H9 (cell line): ENCODE data around the gene CCDC127. TPM values are rescaled to one million over a fixed set of nuclear protein-coding genes. Genes with fewer than 3 reads are reported as not detected.

Experiments used
- DNase-seq: peaks from one replicate; pipeline ENCODE4 v3.0.0-alpha.2; 2017
- H2AFZ ChIP-seq: one replicate; pipeline ENCODE4 v1.6.1; 2013; ENCODE audit warnings: mild to moderate bottlenecking, low read length, control low read depth, moderate library complexity
- H2AK5ac ChIP-seq: 2 replicates; pipeline ENCODE4 v1.6.1; 2013; ENCODE audit warnings: low read length, control low read depth, mixed read lengths; ENCODE audit not compliant: insufficient read length
- H2BK120ac ChIP-seq: one replicate; pipeline ENCODE4 v1.6.1; 2013; ENCODE audit warnings: low read depth, mild to moderate bottlenecking, low read length, control low read depth, inconsistent platforms; ENCODE audit not compliant: poor library complexity, severe bottlenecking
- H2BK12ac ChIP-seq: 2 replicates; pipeline ENCODE4 v1.6.1; 2013; ENCODE audit warnings: low read length, control low read depth, mixed read lengths, low read depth; ENCODE audit not compliant: insufficient read length
- H2BK15ac ChIP-seq: 2 replicates; pipeline ENCODE4 v1.6.1; 2013; ENCODE audit warnings: low read depth, low read length, control low read depth
- H2BK20ac ChIP-seq: one replicate; pipeline ENCODE4 v1.6.1; 2013; ENCODE audit warnings: low read depth, mild to moderate bottlenecking, low read length, control low read depth, inconsistent platforms; ENCODE audit not compliant: poor library complexity, severe bottlenecking
- H2BK5ac ChIP-seq: 2 replicates; pipeline ENCODE4 v1.6.1; 2013; ENCODE audit warnings: low read length, control low read depth, mixed read lengths; ENCODE audit not compliant: insufficient read length
- H3K14ac ChIP-seq: 2 replicates; pipeline ENCODE4 v1.6.1; 2013; ENCODE audit warnings: low read length, control low read depth; ENCODE audit not compliant: insufficient read depth
- H3K18ac ChIP-seq: 2 replicates; pipeline ENCODE4 v1.6.1; 2013; ENCODE audit warnings: low read depth, mild to moderate bottlenecking, mixed read lengths, low read length, control low read depth; ENCODE audit not compliant: insufficient read length
- H3K23ac ChIP-seq: 2 replicates; pipeline ENCODE4 v1.6.1; 2013; ENCODE audit warnings: low read length, control low read depth, mixed read lengths, low read depth; ENCODE audit not compliant: insufficient read length
- H3K23me2 ChIP-seq: 2 replicates; pipeline ENCODE4 v1.6.1; 2013; ENCODE audit warnings: low read depth, mild to moderate bottlenecking, mixed read lengths, low read length, control low read depth; ENCODE audit not compliant: insufficient read length, poor library complexity, severe bottlenecking
- H3K27ac ChIP-seq: 2 replicates; pipeline ENCODE4 v1.5.1; 2013; ENCODE audit warnings: low read length, control low read depth, mixed read lengths, low read depth; ENCODE audit not compliant: insufficient read length
- H3K27me3 ChIP-seq: 2 replicates; pipeline ENCODE4 v1.6.1; 2013; ENCODE audit warnings: low read length, control low read depth, inconsistent platforms; ENCODE audit not compliant: insufficient read depth
- H3K4ac ChIP-seq: 2 replicates; pipeline ENCODE4 v1.6.1; 2013; ENCODE audit warnings: low read depth, mild to moderate bottlenecking, control low read depth, inconsistent platforms, low read length, moderate library complexity
- H3K4me1 ChIP-seq: 2 replicates; pipeline ENCODE4 v1.6.1; 2013; ENCODE audit warnings: low read length, control low read depth, inconsistent platforms; ENCODE audit not compliant: insufficient read depth
- H3K4me2 ChIP-seq: 2 replicates; pipeline ENCODE4 v1.6.1; 2013; ENCODE audit warnings: low read length, control low read depth, mixed read lengths; ENCODE audit not compliant: insufficient read length, insufficient read depth
- H3K56ac ChIP-seq: 2 replicates; pipeline ENCODE4 v1.6.1; 2013; ENCODE audit warnings: low read depth, mild to moderate bottlenecking, mixed read lengths, low read length, control low read depth; ENCODE audit not compliant: insufficient read length
- H3K79me1 ChIP-seq: 2 replicates; pipeline ENCODE4 v1.6.1; 2013; ENCODE audit warnings: low read depth, mild to moderate bottlenecking, moderate library complexity, low read length, control low read depth, inconsistent platforms; ENCODE audit not compliant: insufficient read depth, poor library complexity, severe bottlenecking
- H3K79me2 ChIP-seq: 2 replicates; pipeline ENCODE4 v1.6.1; 2013; ENCODE audit warnings: low read length, control low read depth, inconsistent platforms; ENCODE audit not compliant: insufficient read depth
- H3K9ac ChIP-seq: 2 replicates; pipeline ENCODE4 v1.6.1; 2013; ENCODE audit warnings: low read length, control low read depth, mixed read lengths; ENCODE audit not compliant: insufficient read length; ENCODE audit errors: extremely low read depth
- H3K9me3 ChIP-seq: one replicate; pipeline ENCODE4 v1.6.1; 2013; ENCODE audit warnings: low read depth, low read length, inconsistent platforms; ENCODE audit not compliant: control insufficient read depth
- H3T11ph ChIP-seq: one replicate; pipeline ENCODE4 v1.6.1; 2013; ENCODE audit warnings: mild to moderate bottlenecking, low read length, control low read depth, inconsistent platforms
- H4K20me1 ChIP-seq: one replicate; pipeline ENCODE4 v1.6.1; 2013; ENCODE audit not compliant: control insufficient read depth, insufficient read length, insufficient read depth
- H4K5ac ChIP-seq: 2 replicates; pipeline ENCODE4 v1.6.1; 2013; ENCODE audit warnings: low read depth, mild to moderate bottlenecking, mixed read lengths, low read length, control low read depth; ENCODE audit not compliant: insufficient read length
- H4K8ac ChIP-seq: replicated peaks from 2 replicates; pipeline ENCODE4 v1.6.1; 2013; ENCODE audit warnings: low read length, control low read depth, mixed read lengths, low read depth; ENCODE audit not compliant: insufficient read length
- H4K91ac ChIP-seq: 2 replicates; pipeline ENCODE4 v1.6.1; 2013; ENCODE audit warnings: low read depth, mild to moderate bottlenecking, moderate library complexity, mixed read lengths, low read length, control low read depth; ENCODE audit not compliant: insufficient read length
- H3K27ac Mint-ChIP-seq, 3 experiments: 2 replicates in 2 of 3; 3 replicates in 1 of 3; pipeline ENCODE4 v1.8.0; 2020 to 2021; ENCODE audit warnings: mixed read lengths in 3 of 3, mild to moderate bottlenecking in 1 of 3, moderate library complexity in 1 of 3
- H3K27me3 Mint-ChIP-seq: 2 replicates; pipeline ENCODE4 v1.8.0; 2021; ENCODE audit warnings: low read depth, mild to moderate bottlenecking, moderate library complexity, mixed read lengths
- H3K36me3 Mint-ChIP-seq, 3 experiments: 2 replicates in 2 of 3; 3 replicates in 1 of 3; pipeline ENCODE4 v1.8.0; 2020 to 2021; ENCODE audit warnings: low read depth in 3 of 3, mixed read lengths in 3 of 3; ENCODE audit not compliant: insufficient read depth in 1 of 3
- H3K4me1 Mint-ChIP-seq, 2 experiments: 2 replicates each; pipeline ENCODE4 v1.8.0; 2020; ENCODE audit warnings: mixed read lengths in 2 of 2
- H3K4me3 Mint-ChIP-seq, 2 experiments: 2 replicates in 1 of 2; 3 replicates in 1 of 2; pipeline ENCODE4 v1.8.0; 2020 to 2021; ENCODE audit warnings: mild to moderate bottlenecking in 2 of 2, mixed read lengths in 2 of 2, moderate library complexity in 1 of 2
- H3K9me3 Mint-ChIP-seq, 2 experiments: 2 replicates in 1 of 2; 3 replicates in 1 of 2; pipeline ENCODE4 v1.8.0; 2020; ENCODE audit warnings: mild to moderate bottlenecking in 2 of 2, mixed read lengths in 2 of 2, moderate library complexity in 1 of 2
- CTCF ChIP-seq: fragments of 200-600 bp; sonication (generic); conservative IDR thresholded peaks from 3 replicates; pipeline ENCODE4 v1.8.0; 2021; ENCODE audit warnings: antibody characterized with exemption, mild to moderate bottlenecking
- WGBS: extraction: QIAGEN DNeasy Blood & Tissue Kit; methylation state at CpG from one replicate; pipeline ENCODE4 v1.1.7; 2013; ENCODE audit warnings: missing lambda C conversion rate, low lambda C conversion rate, mixed read lengths; ENCODE audit not compliant: insufficient read length; ENCODE audit errors: extremely low coverage; 5-methylcytosine and 5-hydroxymethylcytosine counted together
- total RNA-seq: library from RNA; stranded (reverse); gene quantifications from 2 replicates; pipeline ENCODE4 v1.2.1, GENCODE V29; 2021

CCDC127 gene
- total RNA-seq, 1 experiment from 2014 or later = 9.0 TPM

DNA sequence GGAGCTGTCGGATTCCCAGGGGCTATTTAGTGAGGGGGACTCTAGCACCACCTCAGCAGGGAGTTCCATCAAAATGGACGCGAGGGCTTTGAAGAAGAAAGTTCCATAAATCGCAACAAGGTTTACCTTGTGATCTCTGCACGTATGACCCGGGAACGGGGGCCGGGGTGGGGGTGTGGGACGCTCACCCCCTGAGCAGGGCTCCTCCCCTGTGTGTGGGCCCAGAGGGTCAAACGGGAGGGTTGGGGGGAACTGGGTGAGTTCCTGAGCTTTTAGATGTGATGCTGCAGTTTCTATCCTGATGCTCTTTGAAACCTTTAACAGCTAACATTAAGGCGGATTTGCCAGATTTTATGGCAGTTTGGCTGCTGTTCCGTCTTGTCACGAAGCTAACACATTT is 45.5 kb downstream of the CCDC127 start:
- Histone ChIP-seq H2BK15ac (no peak overlapping the region), H3K79me2 (no peaks in the 10 kb centered on the region), H3K4me2 (no peak overlapping the region), H3K18ac (no peak overlapping the region), H2BK12ac (no peak overlapping the region), H2BK120ac (no peak overlapping the region), H3K14ac (no peak overlapping the region), H4K5ac (no peak overlapping the region), H3K23ac (no peak overlapping the region), H3K27me3 (no peaks in the 10 kb centered on the region), H2AK5ac (no peak overlapping the region), H2AFZ (no peak overlapping the region), H3K9me3 (no peaks in the 10 kb centered on the region), H3K9ac (no peak overlapping the region), H3K27ac (no peak overlapping the region), H2BK20ac (no peak overlapping the region), H3K79me1 (no peaks in the 10 kb centered on the region), H3K4me1 (no peaks in the 10 kb centered on the region), H4K91ac (no peak overlapping the region), H2BK5ac (no peak overlapping the region), H3K56ac (no peak overlapping the region), H3K23me2 (no peaks in the 10 kb centered on the region), H4K8ac (no peak overlapping the region), H4K20me1 (no peaks in the 10 kb centered on the region), H3T11ph (no peak overlapping the region), H3K4ac (no peak overlapping the region)
- H3K36me3 Mint-ChIP-seq = peaks cover 4 to 46% (median 41%) of the 10 kb centered on the region in 3 experiments; a peak in 6 of 7 replicates
- no CpG with 5 or more reads among the region's 13 CpGs for WGBS
- H3K4me1 Mint-ChIP-seq = no peaks in the 10 kb centered on the region
- H3K9me3 Mint-ChIP-seq = no peaks in the 10 kb centered on the region
- no peak overlapping the region for H3K4me3 Mint-ChIP-seq
- H3K27ac Mint-ChIP-seq = no peak overlapping the region
- no peak for DNase-seq
- no peaks in the 10 kb centered on the region; the same call in 1 of the 2 replicates for H3K27me3 Mint-ChIP-seq
- no peak for TF ChIP-seq CTCF
